Stimulated activated CD8-positive, alpha-beta memory T cell treated with anti-CD3 and anti-CD28 coated beads, Interleukin-12 subunit alpha, Interleukin-12 subunit beta, amount 100 ng/mL, for 1 hour (primary cell): ENCODE measurements around the gene CSHL1.

Experiments used
- DNase-seq: peaks from one replicate; pipeline ENCODE4 v3.0.0-alpha.2; 2020; ENCODE audit warnings: low read depth

CSHL1 gene

DNA sequence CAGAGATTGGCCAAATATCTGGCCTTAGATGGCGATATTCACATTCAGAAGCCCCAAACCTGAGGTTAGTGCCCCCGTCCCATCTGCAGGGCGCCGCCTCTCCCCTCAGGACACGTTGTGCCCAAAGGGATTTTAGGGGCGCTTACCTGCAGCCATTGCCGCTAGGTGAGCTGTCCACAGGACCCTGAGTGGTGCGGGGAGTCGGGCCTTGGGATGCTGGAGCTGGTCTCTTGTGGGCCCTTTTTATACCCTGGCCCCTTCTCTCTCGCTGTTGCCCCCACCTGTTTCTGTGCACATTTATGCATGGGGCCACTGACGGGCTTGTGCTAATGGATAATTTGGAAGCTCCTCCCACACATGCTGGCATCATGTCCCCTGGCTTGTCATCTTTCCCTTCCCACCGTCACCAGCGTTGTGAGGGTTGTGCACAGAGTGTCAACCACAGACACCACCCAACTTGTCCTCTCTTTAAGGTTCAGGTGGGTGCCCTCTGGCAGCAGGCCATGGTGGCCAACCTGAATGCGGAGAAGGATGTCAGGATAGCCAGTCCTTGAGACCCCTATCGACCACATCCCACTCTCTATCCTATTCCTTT lies at the start of gene CSHL1:
Gene CSHL1 (minus strand): TSS at position 218 of the 595 bp plus-strand sequence. CDS start 62 bp downstream, at position 156.
- no peak for DNase-seq

DNA sequence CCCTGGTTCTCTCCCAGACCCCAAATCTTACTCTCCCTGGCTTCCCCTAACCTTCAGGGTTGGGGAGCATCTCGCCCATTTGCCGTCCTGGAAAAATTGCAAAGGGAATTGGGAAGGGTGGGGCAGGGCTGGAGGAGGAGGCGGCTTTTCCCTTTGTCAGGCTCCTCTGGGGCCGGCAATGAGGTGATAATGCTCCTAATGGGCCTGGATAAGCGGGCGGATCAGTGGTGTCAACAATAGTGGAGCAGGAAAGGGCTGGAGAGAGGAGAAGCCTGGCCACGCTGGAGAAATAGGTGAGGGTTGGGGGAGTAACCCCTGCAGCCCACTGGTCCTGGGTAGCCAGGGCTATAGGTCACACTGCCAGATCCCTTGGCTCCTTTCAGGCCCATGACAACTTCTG lies 49.4 kb upstream of the CSHL1 start:
- no peak for DNase-seq

DNA sequence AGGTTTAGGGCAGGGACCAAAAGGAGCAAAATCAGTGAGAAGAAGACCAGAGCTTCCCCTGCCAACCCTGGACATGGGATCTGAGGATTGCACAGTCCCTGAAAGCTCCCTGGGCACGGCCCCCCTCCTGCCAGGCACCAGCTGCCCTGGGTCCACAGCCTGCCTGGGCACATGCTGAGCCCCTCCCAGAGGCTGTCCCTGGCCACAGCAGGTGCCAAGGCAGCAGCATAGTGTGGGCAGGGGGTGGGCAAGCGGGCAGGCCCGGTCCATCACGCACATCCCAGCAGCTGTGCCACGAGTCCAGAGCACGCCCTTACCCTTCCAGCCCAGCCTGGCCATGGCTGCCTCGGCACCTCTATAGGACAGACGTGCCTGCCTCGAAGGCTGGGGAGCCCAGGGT lies 48.9 kb upstream of the CSHL1 start:
- DNase-seq: no peak

DNA sequence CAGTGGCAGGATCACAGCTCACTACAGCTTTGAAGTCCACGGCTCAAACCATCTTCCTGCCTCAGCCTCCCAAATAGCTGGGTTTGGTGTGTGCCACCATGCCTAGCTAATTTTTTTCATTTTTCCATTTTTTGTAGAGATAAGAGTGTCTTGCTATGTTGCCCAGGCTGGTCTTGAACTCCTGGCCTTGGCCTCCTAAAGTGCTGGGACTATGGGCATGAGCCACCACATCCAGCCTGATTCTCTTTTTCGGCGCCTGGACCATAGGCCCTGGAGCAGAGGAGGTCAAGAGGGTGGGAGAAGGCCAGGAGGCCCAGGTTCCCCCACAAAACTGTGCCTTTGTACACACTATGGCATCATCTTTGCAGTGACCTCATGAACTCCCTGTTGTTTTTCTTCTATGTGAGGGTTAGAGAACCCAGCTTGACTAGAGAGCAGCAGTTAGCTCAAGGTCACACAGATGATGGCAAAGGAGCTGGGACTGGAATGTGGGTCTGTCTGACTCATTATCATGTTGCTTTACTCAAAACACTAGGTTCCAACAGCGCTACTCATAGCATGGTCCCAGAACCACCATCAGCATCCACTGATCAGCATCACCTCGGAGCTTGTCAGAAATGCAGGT lies 45.4 kb upstream of the CSHL1 start:
- DNase-seq: no peak

DNA sequence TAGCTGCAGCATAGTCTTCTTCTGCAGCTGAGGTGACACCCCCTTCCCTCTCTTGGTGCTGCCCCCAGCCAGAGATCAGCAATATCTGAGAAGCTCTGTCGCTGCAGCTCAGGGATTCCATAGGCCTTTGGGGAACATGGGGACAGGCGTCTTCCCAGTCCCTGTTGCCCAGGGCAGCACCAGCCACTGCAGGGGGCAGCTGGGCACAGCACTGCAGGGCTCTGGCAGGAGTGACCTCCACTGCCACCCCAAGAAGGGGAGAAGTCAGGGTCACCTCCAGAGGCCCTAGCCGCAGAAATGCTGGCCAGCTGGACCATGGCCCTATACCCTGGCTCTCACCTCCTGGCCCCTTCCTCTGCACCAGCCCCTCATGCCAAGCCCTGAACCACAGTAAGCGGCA lies 44.7 kb upstream of the CSHL1 start:
- DNase-seq: no peak

DNA sequence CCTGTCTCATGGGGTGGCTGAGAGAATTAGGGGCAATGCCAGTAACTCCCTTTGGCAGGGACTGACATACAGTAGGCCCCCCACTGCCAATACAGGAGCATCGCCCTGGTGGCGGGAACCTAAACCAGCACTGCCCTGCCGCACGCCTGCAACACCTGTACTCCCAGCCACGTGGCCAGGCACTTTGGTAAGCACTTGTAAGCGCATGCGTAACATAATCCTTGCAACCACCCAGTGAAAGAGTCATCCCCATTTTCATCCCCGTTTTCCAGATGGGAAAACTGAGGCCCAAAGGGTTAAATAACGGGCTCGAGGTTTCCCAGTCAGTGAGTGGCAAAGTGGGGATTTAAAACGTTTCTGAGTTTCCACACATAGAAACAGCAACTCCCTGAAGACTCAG lies 44.2 kb upstream of the CSHL1 start:
- no peak for DNase-seq

DNA sequence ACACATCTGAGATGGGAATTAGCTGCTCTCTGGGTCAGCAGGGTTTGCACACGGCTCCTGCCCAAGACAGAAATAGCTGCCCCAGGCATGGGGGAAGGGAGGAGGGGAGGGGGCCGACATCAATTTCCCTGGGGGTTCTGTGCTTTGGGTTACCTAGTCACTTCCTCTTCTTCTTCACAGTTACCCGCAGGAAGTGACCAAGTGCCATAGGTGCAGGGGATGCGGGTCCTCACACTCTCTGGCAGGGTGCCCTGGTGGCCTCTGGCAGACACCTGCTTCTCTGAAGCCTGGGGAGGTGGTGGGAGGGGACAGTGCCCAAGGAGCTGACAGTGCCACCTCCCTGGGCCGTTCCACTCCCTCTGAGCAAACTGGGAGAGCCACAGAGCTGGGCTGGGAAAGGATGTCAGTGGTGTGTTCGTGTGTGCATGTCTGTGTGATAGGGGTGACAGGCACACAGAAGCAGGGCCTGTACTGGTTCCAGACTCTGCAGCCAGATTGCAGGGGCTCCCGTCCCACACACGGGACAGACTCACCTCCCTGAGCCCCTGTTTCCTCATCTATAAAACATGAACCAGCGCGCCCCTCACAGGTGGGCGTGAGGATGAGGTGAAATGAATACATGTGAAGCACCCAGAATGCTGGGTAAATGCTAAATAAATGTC lies 43.5 kb upstream of the CSHL1 start:
- no peak for DNase-seq

DNA sequence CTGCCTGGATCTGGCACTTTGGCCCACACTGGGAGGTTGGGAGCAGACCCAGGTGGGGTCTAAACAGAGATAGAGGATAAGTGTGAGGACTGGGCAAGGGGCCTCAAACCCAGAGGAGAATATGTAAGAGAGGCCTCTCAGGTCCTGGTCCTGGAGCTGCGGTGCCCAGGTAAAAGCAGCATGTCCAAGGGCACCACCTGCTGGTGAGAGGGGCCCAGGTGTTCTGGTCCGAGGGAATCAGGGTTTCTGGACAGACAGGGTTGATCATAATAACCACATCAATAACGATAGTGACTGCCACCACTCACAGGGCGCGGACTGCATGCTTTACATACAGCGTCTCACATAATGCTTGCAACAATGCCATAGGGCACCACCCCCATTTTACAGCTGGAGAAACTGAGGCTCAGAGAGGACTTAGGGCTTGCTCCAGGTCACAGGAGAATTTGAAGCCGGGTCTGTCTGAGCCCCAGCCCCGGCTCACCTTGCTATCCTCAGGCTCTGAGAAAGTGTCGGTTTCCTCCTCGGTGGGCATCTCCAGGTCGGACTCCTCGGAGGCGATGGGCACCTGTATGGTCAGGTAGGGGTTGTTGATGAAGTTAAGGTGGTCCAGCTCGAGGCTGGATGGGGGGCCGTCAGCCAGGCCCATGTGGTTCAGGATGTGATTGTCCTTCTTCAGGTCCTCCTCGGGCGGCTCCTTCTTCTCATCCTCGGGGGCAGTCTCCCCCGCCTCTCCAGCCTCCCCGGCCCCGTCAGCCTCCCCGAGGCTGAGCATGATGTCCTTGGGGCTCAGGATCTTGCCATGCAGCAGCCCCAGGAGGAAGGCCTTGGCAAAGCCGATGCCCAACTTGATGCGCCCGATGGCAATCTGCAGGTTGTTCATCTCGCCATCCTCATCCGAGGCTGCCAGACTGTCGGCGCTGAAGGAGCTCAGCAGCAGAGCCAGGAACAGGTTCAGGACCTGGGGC lies 40.2 kb upstream of the CSHL1 start:
- no peak for DNase-seq

DNA sequence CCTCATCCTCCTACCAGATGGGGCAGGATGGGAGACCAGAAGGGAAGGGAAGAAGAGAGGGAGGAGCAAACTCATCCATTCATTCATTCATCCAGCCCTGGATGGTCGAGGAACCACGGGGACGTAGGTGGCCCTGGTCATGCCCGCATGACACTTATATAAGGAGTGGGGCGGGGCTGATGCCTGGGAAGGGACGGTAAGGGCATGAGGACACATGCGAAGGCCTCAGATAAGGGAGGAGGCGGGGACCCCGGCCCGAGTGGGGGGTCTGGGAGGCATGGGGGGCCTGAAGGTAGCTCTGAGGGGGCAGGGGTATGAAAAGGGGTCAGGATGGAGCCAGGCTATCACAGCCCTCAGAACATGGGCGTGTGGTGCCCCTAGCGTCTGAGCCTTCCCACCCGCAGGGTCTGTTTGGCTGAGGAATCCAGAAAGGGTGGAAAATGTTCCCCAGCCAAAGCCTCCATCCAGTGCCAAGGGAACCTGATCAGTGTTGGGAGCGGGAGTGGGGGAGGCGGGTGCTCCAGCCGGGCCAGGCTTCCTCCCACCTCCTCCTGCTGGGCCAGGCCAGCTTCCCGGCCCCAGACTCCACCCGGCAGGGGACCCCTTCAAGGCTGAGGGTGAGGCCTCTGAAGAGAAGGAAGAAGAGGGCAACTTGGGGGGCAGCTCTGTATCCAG lies 38.7 kb upstream of the CSHL1 start:
- DNase-seq: no peak

DNA sequence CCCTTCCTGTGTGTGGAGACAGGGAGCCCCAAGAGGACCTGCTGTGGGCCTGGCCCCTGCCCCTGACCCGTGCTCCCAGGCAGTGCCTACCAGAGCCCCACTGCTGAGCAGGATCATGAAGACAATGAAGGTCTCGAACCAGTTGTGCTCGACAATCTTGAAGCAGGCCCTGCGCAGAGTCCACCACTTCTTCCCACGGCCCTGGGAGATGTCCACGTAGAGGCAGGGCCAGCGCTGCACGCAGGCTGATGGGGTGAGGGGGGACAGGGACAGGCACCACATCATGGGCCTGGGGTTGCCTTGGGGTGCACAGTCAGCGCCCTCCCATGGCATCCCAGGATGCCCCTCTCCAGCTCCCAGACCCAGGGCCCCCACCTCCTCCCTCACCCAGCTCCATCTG lies 37.5 kb upstream of the CSHL1 start:
- DNase-seq: no peak

DNA sequence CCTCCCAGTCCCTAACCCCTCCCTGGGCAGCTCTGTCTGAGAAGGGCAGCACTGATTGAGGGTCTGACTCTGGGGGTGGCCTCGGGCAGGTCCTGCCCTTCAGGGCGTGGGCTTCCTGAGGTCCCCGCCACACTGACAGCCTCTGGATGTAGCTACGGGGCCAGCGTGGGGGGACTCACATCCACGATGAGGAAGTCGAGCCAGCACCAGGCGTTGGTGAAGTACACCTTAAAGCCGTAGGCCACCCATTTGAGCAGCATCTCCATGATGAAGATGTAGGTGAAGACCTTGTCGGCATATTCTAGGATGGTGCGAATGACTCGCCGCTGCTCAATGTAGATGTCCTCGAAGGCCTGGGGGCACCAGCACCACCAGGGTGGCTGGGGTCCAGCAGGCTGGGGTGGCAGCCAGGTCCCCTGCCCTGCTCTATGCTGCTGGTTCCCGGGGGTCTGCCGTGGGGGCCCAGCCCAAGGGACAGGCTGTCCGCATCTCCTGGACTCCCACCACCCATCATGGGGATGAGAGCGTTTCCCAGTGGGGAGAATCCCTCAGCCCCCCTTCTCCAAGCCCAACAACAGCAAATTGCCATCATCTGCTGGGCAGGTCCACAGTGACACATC lies 36.8 kb upstream of the CSHL1 start:
- DNase-seq: no peak

DNA sequence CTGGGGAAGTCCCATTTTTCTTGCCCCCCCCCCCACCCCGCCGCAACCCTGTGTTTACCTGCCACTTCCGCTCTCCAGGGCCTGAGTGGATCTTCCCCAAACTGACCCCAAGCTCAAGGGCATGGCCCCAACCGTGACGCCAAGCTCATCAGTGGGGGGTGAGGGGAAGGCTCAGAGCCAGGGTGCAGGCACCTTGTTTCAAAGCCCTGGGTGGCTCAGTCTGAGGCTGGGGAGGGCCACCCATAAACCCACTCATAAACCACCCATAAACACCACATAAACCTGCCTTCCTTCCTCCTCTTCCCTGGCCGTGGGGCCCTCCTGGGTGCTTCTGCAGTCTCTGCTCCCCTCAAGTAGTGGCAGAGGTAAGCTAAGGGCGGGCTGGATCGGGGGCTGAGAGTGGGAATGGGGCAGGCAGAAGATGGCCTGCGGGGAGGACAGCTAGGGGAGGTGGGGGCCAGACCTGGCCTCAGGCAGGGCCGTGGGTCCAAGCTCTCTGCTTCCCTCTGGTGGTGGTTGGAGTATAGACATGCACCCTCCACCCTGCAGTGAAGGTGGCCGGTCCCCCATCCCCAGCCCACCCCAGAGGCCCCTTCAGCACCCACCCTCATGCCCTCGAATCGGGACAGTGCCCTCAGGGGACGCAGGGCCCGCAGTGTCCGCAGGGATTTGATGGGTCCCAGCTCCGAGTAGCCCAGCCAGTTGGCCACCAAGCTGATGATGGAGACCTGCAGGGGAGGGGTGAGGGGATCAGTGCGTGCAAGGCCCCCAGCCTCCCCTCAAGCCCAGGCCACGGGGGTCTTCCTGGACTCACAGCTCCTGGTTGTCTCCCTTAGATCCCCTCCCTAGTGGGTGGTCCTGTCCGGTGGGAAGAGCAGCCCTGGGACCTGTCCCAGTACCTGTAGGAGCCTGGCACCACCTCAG lies 35.6 kb upstream of the CSHL1 start:
- peak; percentile 33 for DNase-seq

DNA sequence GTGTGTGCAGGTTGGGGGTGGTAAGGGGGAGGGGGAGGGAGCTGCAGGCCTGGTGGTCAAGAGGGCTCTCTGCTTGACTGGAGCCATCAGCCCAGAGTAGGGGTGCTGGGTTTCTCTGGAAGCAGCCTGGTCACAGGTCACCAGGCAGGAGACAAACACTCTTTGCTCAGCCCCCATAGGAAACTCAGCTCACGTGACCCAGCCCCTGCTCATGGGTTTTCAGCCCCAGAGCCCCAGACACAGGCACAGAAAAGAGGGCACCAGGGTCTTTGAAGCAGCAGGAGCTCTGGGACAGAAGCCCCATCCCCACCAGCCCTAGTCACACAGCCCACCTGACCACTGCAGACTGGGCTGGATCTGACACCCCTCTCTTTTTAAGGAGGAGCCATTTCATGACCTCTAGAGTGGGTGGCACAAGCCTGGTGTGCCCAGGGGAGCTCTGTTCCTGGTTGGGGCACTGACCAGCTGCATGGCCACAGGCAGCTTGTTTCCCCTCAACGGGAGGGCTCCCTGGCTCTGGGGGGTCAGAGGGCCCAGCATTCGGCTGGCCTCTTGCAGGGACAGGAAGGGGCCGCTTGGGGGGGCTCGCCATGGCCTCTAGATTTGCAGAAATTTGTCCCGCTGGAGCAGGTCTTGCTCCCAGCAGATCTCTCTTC lies 34.9 kb upstream of the CSHL1 start:
- no peak for DNase-seq

DNA sequence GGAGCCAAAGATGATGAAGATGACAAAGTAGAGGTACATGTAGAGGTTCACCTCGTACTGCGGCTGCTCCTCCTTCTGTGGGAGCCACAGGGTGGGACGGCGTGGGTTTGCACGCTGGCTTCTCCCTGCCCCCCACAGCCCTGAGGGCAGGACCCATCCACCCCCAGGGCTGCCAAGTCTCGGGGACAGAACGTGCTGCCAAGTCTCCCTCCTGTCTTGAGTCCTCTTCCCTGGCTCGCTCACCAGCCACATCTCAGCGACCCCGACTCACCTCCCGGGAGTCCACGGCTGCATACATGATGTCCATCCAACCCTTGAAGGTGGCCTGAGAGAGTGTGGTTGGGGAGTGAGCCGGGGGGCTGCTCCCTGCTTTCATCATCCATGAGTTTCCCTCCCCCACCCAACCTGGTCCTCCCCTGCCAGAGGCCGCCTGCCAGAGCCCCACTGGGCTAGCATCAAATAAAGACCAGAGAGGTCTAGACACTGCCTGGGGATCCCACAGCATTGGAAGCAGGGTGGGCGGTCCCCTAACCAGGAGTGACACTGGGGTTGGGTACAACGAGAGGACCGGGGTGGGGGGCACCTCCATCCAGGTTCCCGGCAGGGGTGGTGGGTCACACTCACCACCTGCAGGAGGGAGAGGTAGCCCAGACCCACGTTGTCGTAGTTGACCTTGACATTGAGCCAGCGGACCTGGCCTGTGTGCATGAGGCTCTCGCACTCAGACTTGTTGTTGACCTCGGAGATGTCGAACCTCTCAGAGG lies 33.9 kb upstream of the CSHL1 start:
- DNase-seq: no peak

DNA sequence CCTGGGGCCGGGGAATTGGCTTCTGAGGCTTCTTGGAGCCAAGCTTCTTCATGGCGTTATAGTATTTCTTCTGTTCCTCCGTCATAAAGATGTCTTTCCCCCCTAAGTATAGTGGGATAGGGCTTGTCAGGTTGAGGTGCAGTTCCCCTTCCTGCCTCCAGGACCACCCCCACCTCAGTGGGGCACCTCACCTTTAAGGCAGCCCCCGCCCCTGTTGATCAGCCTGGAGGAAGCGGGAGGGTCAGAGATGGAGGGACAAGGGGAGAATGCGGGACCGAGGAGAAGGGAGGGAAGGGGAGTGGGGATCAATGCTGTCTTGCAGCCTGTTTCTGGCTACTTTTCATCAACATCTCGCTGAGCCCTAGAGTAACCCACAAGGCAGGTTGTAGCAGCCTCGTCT lies 32.7 kb upstream of the CSHL1 start:
- no peak for DNase-seq

DNA sequence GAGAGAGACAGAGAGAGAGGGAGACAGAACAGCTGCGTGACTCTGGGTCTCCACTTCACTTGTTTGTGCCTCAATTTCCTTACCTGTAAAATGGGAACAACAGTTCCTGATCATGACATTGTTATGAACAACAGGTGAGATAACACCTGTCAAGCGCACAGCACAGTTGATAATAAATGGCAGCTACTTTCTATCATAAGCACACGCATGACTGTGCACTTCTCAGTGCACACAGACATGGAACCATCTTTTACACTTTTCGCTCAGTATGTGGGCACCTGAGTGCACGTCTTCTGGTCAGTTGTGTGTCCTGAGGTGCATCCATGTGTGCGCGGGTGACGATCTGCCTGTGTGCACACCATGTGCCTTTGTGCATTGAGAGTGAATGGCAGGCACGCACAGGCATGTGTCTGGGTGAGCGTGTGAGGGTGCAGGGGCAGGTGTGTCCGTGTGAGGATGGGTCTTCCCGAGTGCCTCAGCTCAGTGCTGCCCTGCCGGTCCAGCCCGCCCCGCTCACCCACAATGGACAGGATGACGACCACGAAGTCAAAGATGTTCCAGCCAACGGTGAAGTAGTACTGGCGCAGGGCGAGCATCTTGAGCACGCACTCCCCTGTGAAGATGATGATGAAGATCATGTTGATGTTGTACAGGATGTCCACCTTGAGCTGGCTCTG lies 31.4 kb upstream of the CSHL1 start:
- DNase-seq: no peak

DNA sequence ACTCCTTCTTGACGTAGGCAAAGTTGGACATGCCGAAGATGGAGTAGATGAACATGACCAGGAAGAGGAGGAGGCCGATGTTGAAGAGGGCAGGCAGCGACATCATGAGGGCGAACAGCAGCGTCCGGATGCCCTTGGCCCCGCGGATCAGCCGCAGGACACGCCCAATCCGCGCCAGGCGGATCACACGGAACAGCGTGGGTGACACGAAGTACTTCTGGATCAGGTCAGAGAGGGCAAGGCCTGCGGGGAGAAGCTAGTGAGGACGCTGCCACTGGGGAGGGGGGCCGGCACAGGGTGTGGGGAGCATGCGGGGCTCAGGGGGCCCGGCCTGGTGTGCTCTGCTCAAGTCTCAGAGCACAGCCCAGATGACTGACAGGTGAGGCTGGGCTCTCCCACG lies 30.7 kb upstream of the CSHL1 start:
- no peak for DNase-seq

DNA sequence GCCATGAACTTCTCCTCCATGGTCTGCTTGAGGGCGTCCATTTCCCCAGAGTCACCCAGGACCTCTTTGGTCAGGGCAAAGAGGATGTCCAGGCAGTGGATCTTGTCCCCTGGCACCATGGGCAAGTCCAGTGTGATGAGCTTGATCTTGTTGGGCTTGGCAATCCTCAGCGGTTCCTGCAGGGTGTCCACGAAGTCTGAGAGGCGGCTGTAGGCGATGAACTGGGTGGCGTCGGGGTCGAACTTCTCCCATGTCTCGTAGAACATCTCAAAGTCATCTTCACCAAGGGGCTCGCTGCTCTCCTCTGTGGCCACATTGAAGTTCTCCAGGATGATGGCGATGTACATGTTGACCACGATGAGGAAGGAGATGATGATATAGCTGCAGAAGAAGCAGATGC lies 30.1 kb upstream of the CSHL1 start:
- no peak for DNase-seq

DNA sequence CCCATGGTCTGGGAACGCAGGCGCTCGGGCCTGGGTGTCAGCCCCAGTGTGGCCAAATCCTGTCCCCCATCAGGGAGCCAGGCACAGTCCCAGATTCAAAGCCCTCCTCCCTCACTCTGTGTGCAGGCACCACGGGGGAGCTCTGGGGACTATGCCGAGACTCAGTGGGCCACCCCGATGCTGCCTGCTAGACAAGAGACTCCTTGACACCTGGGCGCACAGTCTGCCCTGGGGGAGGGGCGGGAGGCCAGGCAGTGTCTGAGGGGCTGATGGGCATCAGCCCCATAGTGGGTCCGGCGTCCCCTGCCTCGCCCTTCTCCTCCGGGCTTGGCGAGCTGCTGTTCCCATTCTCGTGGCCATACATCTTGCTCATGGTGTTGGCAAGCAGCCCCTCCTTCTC lies 29.5 kb upstream of the CSHL1 start:
- no peak for DNase-seq
